HG03575 (cell line): ENCODE results near the gene SNAPC5.
"Not testable (repeated sequence)": the region's sequence is repeated elsewhere in the genome, so short reads cannot be mapped to it uniquely, and the experiment has no call there.

Experiments
- ATAC-seq: cut with Tn5 transposase; IDR thresholded peaks from one replicate; pipeline ENCODE4 v1.9.1; 2021; ENCODE audit not compliant: unreplicated experiment, insufficient number of reproducible peaks, low FRiP score; ENCODE audit errors: extremely low read depth

Gene SNAPC5

DNA sequence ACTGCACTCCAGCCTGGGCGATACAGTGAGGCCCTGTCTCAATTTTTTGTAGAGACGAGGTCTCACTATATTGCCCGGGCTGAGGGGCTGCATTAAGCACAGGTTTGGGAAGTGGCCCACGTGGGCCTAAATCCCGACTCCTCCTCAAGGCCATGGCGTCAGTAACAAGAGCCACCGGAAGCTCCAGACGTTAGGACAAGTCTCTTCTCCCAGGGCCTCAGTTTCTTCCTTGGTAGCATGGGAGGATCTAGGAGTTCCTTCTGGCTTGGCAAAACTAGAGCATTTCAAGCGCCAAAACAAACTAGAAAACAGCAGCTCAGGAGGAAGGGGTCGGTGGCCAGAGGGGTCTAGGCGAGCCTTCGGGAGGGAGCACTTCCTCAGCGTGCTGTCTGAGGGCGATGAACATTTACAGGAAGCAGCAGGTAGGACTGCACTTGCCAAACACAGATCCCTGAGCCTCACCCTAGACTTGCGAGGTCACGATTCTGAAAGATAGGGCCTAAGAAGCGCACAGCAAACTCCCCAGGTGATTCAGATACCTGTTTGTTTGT lies 536 bp downstream of the SNAPC5 start:
- no peak for ATAC-seq

GRCh38 chr15:66494262-66494661 lies 3.3 kb downstream of the SNAPC5 start:
- ATAC-seq = no peak

DNA sequence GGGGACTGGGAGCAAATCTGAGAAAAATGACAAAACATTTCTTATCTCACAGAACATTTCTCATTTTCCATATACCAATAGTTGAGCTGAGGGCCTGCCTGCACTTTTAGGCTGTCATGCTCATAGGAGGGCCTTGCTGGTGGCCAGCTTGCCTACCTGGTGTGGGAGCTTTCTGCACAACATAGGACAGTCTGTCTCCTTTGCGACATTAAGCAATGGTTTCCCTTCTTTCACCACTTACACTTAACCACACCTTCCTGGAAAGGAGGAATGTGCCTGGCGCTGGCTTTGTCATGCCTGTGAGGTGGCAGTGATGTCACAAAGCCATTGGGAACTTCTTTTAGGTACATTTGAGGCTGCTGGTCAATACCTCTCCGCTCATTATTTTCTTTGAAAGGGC lies 5.7 kb downstream of the SNAPC5 start:
- ATAC-seq = no peak

DNA sequence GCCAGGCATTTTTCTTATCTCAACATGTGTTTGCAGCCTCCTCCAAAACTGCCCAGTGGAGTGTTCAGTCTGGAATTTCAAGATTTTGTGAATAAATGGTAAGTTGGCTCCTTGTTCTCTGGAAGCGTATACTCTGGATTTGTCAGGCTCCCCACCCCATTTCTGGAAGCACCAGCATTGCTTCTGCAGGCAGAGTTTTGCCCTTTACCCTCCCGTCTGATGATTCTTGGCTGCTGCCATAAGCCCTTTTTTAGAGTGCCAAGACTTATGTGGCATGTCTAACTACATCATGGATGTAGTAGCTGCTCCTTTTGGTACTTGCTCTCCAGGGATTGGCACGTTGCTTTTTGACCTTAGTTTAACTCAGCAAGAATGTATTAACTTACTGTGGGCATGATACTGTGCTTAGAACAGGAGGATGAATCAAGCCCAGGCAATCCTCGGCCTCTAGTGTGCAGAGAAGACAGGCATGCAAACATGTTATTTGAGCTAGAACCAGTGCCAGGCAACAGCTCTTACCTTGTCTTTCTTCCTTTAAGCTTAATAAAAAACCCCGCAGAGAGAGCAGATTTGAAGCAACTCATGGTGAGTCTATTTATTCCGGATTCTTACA lies 8.3 kb downstream of the SNAPC5 start:
- no peak for ATAC-seq

GRCh38 chr15:66488525-66488924 lies 9.0 kb downstream of the SNAPC5 start:
- ATAC-seq = no peak

DNA sequence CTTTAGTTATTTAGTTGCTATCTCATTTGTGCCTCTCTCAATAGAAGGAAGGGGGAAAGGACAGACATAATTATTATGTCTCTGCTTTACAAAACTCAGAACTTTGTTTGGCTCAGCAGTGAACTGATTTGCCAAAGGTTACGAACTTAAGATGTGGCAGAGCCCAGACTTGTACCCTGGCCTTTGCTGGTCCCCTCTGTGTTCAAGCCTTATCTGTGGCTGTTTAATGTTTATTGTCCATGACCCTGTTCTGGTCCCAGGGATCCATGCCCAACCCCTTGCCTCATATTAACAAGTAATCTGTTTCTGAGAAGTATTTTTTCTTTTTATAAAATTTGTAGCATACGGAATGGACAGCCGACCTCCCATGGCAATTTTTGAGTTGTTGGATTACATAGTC lies 10.7 kb downstream of the SNAPC5 start:
- ATAC-seq = no peak

- ATAC-seq = no peak
These were observed 12.9 kb downstream of the SNAPC5 start for GRCh38 chr15:66484539-66485112.

DNA sequence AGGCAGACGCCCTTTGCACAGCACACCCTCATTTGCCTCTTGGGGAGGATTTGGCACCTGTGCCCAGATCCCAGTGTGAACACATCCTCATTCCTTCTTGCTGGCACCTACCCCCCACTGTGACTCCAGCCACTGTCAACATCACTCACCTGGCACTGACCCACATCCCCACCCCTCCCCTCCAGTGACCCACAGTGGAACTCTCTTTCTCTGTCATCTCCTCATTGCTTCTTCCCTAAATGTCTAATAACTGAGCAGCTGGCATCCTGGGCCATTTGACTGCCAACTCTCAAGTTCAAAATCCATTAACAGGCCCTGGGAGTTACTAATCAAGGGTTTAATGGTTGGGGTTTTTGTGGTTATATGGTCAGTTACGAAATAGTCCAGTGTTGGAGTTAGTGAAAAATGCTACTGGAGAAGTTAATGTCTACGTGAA lies 14.4 kb downstream of the SNAPC5 start:
- ATAC-seq = no peak

GRCh38 chr15:66482539-66482938 lies 15.0 kb downstream of the SNAPC5 start:
- ATAC-seq = no peak

DNA sequence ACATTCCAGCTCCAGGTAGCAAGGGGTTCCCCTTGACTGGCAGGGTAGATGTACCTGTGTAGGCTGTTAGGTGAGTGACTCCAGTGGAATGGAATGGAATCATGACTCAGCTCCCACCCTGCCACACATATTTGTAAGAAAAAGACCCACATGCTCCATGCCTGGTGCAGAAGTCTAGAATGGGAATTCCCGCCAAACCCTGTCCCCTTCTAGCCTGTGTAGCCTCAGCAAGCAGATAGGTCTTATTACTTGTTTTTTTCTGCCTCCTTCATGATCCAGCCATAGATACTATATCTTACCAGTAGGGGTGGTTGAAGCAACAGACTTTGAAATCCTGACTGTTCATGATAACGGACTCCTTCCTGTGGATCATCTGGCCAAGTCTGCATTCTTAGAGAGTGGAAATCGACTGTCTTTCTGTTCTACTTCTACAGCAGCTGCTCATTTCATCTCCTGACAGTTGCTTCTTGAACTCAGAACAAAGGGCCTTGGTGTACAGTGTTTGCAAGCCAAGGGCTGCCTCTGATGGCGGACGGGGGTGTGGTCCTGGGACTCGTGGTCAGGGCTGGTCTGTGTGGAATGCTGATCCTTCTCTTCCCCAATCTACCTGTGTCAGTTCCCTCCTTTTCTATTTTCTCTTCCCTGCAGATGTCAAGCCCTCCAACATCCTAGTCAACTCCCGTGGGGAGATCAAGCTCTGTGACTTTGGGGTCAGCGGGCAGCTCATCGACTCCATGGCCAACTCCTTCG lies 16.3 kb downstream of the SNAPC5 start:
- no peak for ATAC-seq

GRCh38 chr15:66480267-66480666 lies 17.3 kb downstream of the SNAPC5 start:
- no peak for ATAC-seq

- no peak for ATAC-seq
These were observed 20.6 kb downstream of the SNAPC5 start for GRCh38 chr15:66477011-66477410.

DNA sequence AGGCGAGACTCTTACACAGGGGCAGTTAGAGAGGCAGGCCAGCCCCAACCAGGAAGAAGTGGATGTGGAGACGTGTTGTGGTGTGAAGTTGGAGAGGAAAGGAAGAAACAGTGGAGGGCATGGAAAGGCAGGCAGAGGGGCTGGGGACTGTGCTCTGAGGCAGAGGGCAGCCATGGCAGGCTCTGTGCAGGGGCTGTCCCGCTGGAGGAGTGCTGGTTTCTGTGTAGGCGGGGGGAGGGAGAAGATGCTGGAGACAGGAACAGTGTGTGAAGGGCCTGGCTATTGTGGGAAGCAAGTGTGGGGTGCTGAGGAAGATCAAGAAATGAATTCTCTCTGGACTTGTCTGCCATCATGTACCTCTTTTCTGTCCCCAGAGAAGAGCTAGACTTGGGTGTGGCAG lies 21.0 kb downstream of the SNAPC5 start:
- no peak for ATAC-seq

- ATAC-seq = no peak
These were observed 22.6 kb downstream of the SNAPC5 start for GRCh38 chr15:66474963-66475362.

DNA sequence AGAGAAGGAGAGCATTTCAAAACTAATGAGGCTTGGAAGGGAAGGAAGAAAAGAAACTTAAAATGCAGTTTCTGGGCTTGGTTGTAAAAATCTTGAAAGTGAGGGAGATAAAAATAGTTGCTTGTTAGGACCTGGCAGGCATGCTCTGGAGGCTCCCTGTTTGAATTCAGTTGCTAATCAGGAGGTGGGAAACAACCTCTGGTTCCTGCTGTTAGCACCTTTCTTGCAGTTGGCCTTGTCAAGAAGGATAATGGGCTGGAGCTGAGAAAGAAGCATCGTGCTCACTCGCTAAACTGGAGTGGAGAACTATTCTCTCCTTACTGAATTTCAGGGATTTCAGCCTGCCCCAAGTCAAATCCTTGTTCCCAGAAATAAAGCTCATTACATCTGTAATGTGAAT lies 23.4 kb downstream of the SNAPC5 start:
- ATAC-seq = no peak

GRCh38 chr15:66472176-66472999 lies 25.2 kb downstream of the SNAPC5 start:
- peak; percentile 71 for ATAC-seq

- ATAC-seq = not testable (repeated sequence)
These were observed 26.7 kb downstream of the SNAPC5 start for GRCh38 chr15:66470825-66471224.

- not testable (repeated sequence) for ATAC-seq
These were observed 30.2 kb downstream of the SNAPC5 start for GRCh38 chr15:66467162-66468040.
